GM23338 (cell line): Measurements from ENCODE around the gene PRSS57. TPM values are rescaled to one million over a fixed set of nuclear protein-coding genes. Genes with fewer than 3 reads are reported as not detected.

Experiments
- CREB1 ChIP-seq: fragments of 250-450 bp; sonication (Bioruptor Pico); IDR thresholded peaks from 2 replicates; pipeline ENCODE4 v1.5.0; 2020; ENCODE audit warnings: low read depth, mild to moderate bottlenecking, moderate library complexity
- EZH2phosphoT487 ChIP-seq: fragments of 200-600 bp; sonication (generic); IDR thresholded peaks from one replicate; pipeline ENCODE4 v1.8.1; 2018; ENCODE audit warnings: antibody characterized with exemption; ENCODE audit not compliant: unreplicated experiment
- ZNF331 ChIP-seq: fragments of 250-450 bp; sonication (Bioruptor Pico); IDR thresholded peaks from 2 replicates; pipeline ENCODE4 v1.5.0; 2020; ENCODE audit warnings: low read depth, mild to moderate bottlenecking, moderate library complexity
- polyA plus RNA-seq: library from polyadenylated mRNA; unstranded; fragments of >200 nt; fragmentation: Nextera tagmentation; extraction: Ambion mirVana; gene quantifications from 2 replicates; pipeline ENCODE4 v1.2.1, GENCODE V29; 2016
- total RNA-seq: library from RNA; depleted of rRNA; stranded (reverse); fragments of >200 nt; shearing (Covaris generic); gene quantifications from 2 replicates; pipeline ENCODE4 v1.2.3, GENCODE V29; 2014
- TF ChIP-seq, protein P1 (sequence below): fragments of 250-450 bp; sonication (Bioruptor Pico); IDR thresholded peaks from 2 replicates; pipeline ENCODE4 v1.5.0; 2020; ENCODE audit warnings: mild to moderate bottlenecking, moderate library complexity
- TF ChIP-seq, protein P2 (sequence below), 2 experiments: fragments of 200-600 bp in 1 of 2; sonication (generic) in 1 of 2; conservative IDR thresholded peaks; 2 replicates each; pipeline versions ENCODE4 v1.5.1 to v1.6.1; 2016 to 2017; ENCODE audit warnings: antibody characterized with exemption in 2 of 2, low read depth in 2 of 2, mild to moderate bottlenecking in 2 of 2, moderate library complexity in 1 of 2
- TF ChIP-seq, protein P3 (sequence below): IDR thresholded peaks from 2 replicates; pipeline ENCODE4 v1.6.1; 2016; ENCODE audit warnings: antibody characterized with exemption

Gene PRSS57
- total and polyA plus RNA-seq, 2 experiments from 2014 or later = 0.34 TPM; not detected in 1

- TF ChIP-seq, protein P1, sequence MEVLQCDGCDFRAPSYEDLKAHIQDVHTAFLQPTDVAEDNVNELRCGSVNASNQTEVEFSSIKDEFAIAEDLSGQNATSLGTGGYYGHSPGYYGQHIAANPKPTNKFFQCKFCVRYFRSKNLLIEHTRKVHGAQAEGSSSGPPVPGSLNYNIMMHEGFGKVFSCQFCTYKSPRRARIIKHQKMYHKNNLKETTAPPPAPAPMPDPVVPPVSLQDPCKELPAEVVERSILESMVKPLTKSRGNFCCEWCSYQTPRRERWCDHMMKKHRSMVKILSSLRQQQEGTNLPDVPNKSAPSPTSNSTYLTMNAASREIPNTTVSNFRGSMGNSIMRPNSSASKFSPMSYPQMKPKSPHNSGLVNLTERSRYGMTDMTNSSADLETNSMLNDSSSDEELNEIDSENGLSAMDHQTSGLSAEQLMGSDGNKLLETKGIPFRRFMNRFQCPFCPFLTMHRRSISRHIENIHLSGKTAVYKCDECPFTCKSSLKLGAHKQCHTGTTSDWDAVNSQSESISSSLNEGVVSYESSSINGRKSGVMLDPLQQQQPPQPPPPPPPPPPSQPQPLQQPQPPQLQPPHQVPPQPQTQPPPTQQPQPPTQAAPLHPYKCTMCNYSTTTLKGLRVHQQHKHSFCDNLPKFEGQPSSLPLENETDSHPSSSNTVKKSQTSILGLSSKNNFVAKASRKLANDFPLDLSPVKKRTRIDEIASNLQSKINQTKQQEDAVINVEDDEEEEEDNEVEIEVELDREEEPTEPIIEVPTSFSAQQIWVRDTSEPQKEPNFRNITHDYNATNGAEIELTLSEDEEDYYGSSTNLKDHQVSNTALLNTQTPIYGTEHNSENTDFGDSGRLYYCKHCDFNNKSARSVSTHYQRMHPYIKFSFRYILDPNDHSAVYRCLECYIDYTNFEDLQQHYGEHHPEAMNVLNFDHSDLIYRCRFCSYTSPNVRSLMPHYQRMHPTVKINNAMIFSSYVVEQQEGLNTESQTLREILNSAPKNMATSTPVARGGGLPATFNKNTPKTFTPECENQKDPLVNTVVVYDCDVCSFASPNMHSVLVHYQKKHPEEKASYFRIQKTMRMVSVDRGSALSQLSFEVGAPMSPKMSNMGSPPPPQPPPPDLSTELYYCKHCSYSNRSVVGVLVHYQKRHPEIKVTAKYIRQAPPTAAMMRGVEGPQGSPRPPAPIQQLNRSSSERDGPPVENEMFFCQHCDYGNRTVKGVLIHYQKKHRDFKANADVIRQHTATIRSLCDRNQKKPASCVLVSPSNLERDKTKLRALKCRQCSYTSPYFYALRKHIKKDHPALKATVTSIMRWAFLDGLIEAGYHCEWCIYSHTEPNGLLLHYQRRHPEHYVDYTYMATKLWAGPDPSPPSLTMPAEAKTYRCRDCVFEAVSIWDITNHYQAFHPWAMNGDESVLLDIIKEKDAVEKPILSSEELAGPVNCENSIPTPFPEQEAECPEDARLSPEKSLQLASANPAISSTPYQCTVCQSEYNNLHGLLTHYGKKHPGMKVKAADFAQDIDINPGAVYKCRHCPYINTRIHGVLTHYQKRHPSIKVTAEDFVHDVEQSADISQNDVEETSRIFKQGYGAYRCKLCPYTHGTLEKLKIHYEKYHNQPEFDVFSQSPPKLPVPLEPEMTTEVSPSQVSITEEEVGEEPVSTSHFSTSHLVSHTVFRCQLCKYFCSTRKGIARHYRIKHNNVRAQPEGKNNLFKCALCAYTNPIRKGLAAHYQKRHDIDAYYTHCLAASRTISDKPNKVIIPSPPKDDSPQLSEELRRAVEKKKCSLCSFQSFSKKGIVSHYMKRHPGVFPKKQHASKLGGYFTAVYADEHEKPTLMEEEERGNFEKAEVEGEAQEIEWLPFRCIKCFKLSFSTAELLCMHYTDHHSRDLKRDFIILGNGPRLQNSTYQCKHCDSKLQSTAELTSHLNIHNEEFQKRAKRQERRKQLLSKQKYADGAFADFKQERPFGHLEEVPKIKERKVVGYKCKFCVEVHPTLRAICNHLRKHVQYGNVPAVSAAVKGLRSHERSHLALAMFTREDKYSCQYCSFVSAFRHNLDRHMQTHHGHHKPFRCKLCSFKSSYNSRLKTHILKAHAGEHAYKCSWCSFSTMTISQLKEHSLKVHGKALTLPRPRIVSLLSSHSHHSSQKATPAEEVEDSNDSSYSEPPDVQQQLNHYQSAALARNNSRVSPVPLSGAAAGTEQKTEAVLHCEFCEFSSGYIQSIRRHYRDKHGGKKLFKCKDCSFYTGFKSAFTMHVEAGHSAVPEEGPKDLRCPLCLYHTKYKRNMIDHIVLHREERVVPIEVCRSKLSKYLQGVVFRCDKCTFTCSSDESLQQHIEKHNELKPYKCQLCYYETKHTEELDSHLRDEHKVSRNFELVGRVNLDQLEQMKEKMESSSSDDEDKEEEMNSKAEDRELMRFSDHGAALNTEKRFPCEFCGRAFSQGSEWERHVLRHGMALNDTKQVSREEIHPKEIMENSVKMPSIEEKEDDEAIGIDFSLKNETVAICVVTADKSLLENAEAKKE (CRISPR knock-in tag) = no peak
- TF ChIP-seq, protein P2, sequence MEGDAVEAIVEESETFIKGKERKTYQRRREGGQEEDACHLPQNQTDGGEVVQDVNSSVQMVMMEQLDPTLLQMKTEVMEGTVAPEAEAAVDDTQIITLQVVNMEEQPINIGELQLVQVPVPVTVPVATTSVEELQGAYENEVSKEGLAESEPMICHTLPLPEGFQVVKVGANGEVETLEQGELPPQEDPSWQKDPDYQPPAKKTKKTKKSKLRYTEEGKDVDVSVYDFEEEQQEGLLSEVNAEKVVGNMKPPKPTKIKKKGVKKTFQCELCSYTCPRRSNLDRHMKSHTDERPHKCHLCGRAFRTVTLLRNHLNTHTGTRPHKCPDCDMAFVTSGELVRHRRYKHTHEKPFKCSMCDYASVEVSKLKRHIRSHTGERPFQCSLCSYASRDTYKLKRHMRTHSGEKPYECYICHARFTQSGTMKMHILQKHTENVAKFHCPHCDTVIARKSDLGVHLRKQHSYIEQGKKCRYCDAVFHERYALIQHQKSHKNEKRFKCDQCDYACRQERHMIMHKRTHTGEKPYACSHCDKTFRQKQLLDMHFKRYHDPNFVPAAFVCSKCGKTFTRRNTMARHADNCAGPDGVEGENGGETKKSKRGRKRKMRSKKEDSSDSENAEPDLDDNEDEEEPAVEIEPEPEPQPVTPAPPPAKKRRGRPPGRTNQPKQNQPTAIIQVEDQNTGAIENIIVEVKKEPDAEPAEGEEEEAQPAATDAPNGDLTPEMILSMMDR (conservative IDR thresholded peaks at IDR 0.05; ENCODE audit: low read depth in 2 of 2) = no peak
- no peak for TF ChIP-seq CREB1 (CRISPR knock-in tag)
- TF ChIP-seq, protein P3, sequence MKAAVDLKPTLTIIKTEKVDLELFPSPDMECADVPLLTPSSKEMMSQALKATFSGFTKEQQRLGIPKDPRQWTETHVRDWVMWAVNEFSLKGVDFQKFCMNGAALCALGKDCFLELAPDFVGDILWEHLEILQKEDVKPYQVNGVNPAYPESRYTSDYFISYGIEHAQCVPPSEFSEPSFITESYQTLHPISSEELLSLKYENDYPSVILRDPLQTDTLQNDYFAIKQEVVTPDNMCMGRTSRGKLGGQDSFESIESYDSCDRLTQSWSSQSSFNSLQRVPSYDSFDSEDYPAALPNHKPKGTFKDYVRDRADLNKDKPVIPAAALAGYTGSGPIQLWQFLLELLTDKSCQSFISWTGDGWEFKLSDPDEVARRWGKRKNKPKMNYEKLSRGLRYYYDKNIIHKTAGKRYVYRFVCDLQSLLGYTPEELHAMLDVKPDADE = no peak
- no peak for TF ChIP-seq EZH2phosphoT487
- no peak for TF ChIP-seq ZNF331 (CRISPR knock-in tag)
These were observed 44.0 kb downstream of the PRSS57 start (continued) for GRCh38 chr19:651114-651818.
